Keratinocyte (primary cell): ENCODE data around the gene SND1.

Experiments
- CTCF ChIP-seq, 3 experiments: IDR thresholded peaks in 1 of 3; conservative IDR thresholded peaks in 1 of 3; optimal IDR thresholded peaks in 1 of 3; 2 replicates in 2 of 3; 3 replicates in 1 of 3; pipeline versions ENCODE3 to v1.5.1; 2011; ENCODE audit warnings: low read length in 3 of 3, mild to moderate bottlenecking in 3 of 3, moderate library complexity in 2 of 3, control low read depth in 1 of 3, inconsistent platforms in 1 of 3; ENCODE audit not compliant: insufficient read depth in 2 of 3; ENCODE audit errors: extremely low read depth in 1 of 3
- EZH2 ChIP-seq: IDR thresholded peaks from one replicate; pipeline ENCODE4 v1.6.1; 2012; ENCODE audit warnings: inconsistent platforms, mild to moderate bottlenecking, low read length, moderate library complexity

DNA sequence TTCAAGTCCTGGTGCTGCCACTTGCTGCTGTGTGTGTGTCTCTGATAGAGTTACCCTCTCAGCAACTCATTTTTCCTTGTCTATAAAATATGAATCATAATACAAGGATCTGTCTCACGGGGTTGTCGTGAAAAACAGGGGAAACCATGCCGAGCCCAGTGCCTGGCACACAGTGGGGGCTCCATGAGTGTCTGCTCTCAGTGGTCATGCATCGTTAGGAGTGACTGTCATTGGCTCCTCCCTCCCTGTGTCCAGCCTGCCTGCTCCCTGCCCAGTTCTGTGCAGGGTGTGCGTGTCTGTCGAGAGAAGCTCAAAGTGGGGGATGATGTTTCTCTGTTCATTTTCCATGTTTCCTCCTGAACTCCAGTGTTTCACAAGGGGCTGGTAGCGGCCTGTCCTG is 462.8 kb downstream of the SND1 start:
- TF ChIP-seq CTCF (optimal IDR thresholded peaks at IDR 0.05 in 1 of 3, IDR thresholded peaks at IDR 0.05 in 1 of 3, conservative IDR thresholded peaks at IDR 0.05 in 1 of 3; ENCODE audit: extremely low read depth in 1 of 3, insufficient read depth in 2 of 3, low read length in 3 of 3) (no peak), EZH2 (no peak)
